Endothelial cell of umbilical vein (primary cell): ENCODE data around the gene MRPL4. TPM values are rescaled to one million over a fixed set of nuclear protein-coding genes. Genes with fewer than 3 reads are reported as not detected.
"Not testable (repeated sequence)": the region's sequence is repeated elsewhere in the genome, so short reads cannot be mapped to it uniquely, and the experiment has no call there.

Source experiments
- BruUV-seq: library from RNA; stranded (reverse); fragments of 400-500 nt; replicated peaks from 2 replicates; lab custom pipeline; 2021; lab: Mats Ljungman, UMichigan
- CTCF ChIA-PET: fragments of 300-600, 350-600 bp; sonication (Branson Sonifier 250); formaldehyde crosslinking; loops from one replicate; lab custom pipeline; 2021; ENCODE audit warnings: antibody characterized with exemption, inconsistent platforms; lab: Charles Lee
- POLR2A ChIA-PET: fragments of 300-600, 350-600 bp; sonication (Branson Sonifier 250); formaldehyde crosslinking; loops from one replicate; lab custom pipeline; 2021; ENCODE audit warnings: antibody characterized with exemption, inconsistent platforms; lab: Charles Lee
- DNase-seq: peaks from one replicate; pipeline ENCODE4 v3.0.0-alpha.2; 2011; ENCODE audit warnings: low read depth, low spot score
- FAIRE-seq: peaks from 2 replicates; lab custom pipeline; 2011; peaks lifted over from hg19 to GRCh38; lab: Jason Lieb, UNC
- H2AFZ ChIP-seq: 2 replicates; pipeline ENCODE4 v1.6.0; 2012; ENCODE audit warnings: low read depth, low read length, control low read depth, inconsistent platforms
- H3K27ac ChIP-seq: 2 replicates; pipeline ENCODE4 v1.5.1; 2011; ENCODE audit warnings: low read depth, mild to moderate bottlenecking, control low read depth, low read length, moderate library complexity; ENCODE audit not compliant: insufficient read depth
- H3K27me3 ChIP-seq, 2 experiments: 2 replicates each; pipeline versions ENCODE4 v1.6.0 to v1.6.1; 2011; ENCODE audit warnings: low read length in 2 of 2, mixed read lengths in 1 of 2; ENCODE audit not compliant: control insufficient read depth in 2 of 2, insufficient read depth in 2 of 2
- H3K36me3 ChIP-seq, 2 experiments: 2 replicates in 1 of 2; 3 replicates in 1 of 2; pipeline ENCODE4 v1.5.1; 2011; ENCODE audit warnings: low read length in 2 of 2, mild to moderate bottlenecking in 1 of 2, moderate library complexity in 1 of 2; ENCODE audit not compliant: control insufficient read depth in 2 of 2, insufficient read depth in 2 of 2; ENCODE audit errors: extremely low read depth in 1 of 2
- H3K4me1 ChIP-seq: 3 replicates; pipeline ENCODE4 v1.5.1; 2011; ENCODE audit warnings: mild to moderate bottlenecking, low read length; ENCODE audit not compliant: control insufficient read depth, insufficient read depth; ENCODE audit errors: extremely low read depth
- H3K4me2 ChIP-seq: 2 replicates; pipeline ENCODE4 v1.6.1; 2011; ENCODE audit warnings: low read length, control low read depth, mixed read lengths; ENCODE audit not compliant: insufficient read depth
- H3K4me3 ChIP-seq, 3 experiments: fragments of 200-600 bp in 1 of 3; sonication (generic), shearing (Covaris generic) in 1 of 3; replicated peaks in 1 of 3; 2 replicates each; pipeline ENCODE4 v1.5.1; 2011 to 2016; ENCODE audit warnings: control low read depth in 3 of 3, low read length in 3 of 3, mild to moderate bottlenecking in 2 of 3, inconsistent platforms in 1 of 3, low read depth in 1 of 3, moderate library complexity in 1 of 3; ENCODE audit not compliant: insufficient read depth in 1 of 3
- H3K79me2 ChIP-seq: 2 replicates; pipeline ENCODE4 v1.6.0; 2012; ENCODE audit warnings: low read length, inconsistent platforms; ENCODE audit not compliant: control insufficient read depth, insufficient read depth
- H3K9ac ChIP-seq: replicated peaks from 2 replicates; pipeline ENCODE3; 2011; ENCODE audit warnings: low read length, control low read depth; ENCODE audit not compliant: insufficient read depth; ENCODE audit errors: extremely low read depth
- H3K9me1 ChIP-seq: replicated peaks from 3 replicates; pipeline ENCODE4 v1.6.0; 2011; ENCODE audit warnings: mild to moderate bottlenecking, low read length; ENCODE audit not compliant: control insufficient read depth, insufficient read depth; ENCODE audit errors: extremely low read depth
- H3K9me3 ChIP-seq: replicated peaks from 2 replicates; pipeline ENCODE4 v1.5.1; 2012; ENCODE audit warnings: low read length, inconsistent platforms; ENCODE audit not compliant: control insufficient read depth, insufficient read depth
- H4K20me1 ChIP-seq: replicated peaks from 2 replicates; pipeline ENCODE3; 2011; ENCODE audit warnings: mild to moderate bottlenecking, low read length; ENCODE audit not compliant: control insufficient read depth, insufficient read depth; ENCODE audit errors: extremely low read depth
- EZH2 ChIP-seq: IDR thresholded peaks from 2 replicates; pipeline ENCODE4 v1.6.1; 2012; ENCODE audit warnings: borderline replicate concordance, low read depth, mild to moderate bottlenecking, moderate library complexity, low read length, inconsistent platforms; ENCODE audit not compliant: severe bottlenecking
- FOS ChIP-seq: IDR thresholded peaks from 2 replicates; pipeline ENCODE4 v1.6.1; 2011; ENCODE audit warnings: mild to moderate bottlenecking, low read length, moderate library complexity, borderline replicate concordance; ENCODE audit not compliant: insufficient read depth
- GATA2 ChIP-seq: IDR thresholded peaks from 2 replicates; pipeline ENCODE4 v1.7.0; 2011; ENCODE audit warnings: low read depth, mild to moderate bottlenecking, moderate library complexity, mixed read lengths, low read length; ENCODE audit not compliant: insufficient read length, insufficient read depth
- JUN ChIP-seq: IDR thresholded peaks from 2 replicates; pipeline ENCODE4 v1.6.1; 2011; ENCODE audit warnings: borderline replicate concordance, low read depth; ENCODE audit not compliant: insufficient read length, insufficient read depth
- MYC ChIP-seq: IDR thresholded peaks from one replicate; pipeline ENCODE4 v1.6.1; 2011; ENCODE audit warnings: mild to moderate bottlenecking, low read depth, low read length
- POLR2A ChIP-seq: IDR thresholded peaks from 2 replicates; pipeline ENCODE4 v1.6.1; 2012; ENCODE audit warnings: low read depth, mild to moderate bottlenecking, control low read depth, low read length
- POLR2AphosphoS5 ChIP-seq: IDR thresholded peaks from 2 replicates; pipeline ENCODE4 v1.6.1; 2012; ENCODE audit warnings: low read depth, mild to moderate bottlenecking, control low read depth, low read length, moderate library complexity; ENCODE audit not compliant: insufficient read depth
- dilution Hi-C: fragments of 300-500 bp; cut with MboI; formaldehyde crosslinking; loops from one replicate; pipeline ENCODE4 v1.15.0; 2019; ENCODE audit warnings: low sequenced_read_pairs; ENCODE audit not compliant: extremely low pct_ligation_motif_present
- intact Hi-C: fragments of 100-400 bp; cut with micrococcal nuclease; formaldehyde crosslinking; loops from one replicate; pipeline ENCODE4 v1.10.0; 2022
- polyA plus RNA-seq, 4 experiments: library from polyadenylated mRNA; depleted of rRNA in 3 of 4; stranded (reverse) in 3 of 4; unstranded in 1 of 4; fragments of >200 nt; gene quantifications; 2 replicates each; pipeline versions ENCODE4 v1.2.1 to v1.2.3, GENCODE V29; 2011 to 2012; ENCODE audit warnings: missing spikeins in 1 of 4
- total RNA-seq: library from RNA; stranded (reverse); gene quantifications from 2 replicates; pipeline ENCODE4 v1.2.3, GENCODE V29; 2021
- TF ChIP-seq, protein P1 (sequence below), 2 donors: IDR thresholded peaks; 1 replicate in 1 of 2; 2 replicates in 1 of 2; pipeline ENCODE4 v1.5.1; 2011; ENCODE audit warnings: low read length in 2 of 2, mild to moderate bottlenecking in 2 of 2, moderate library complexity in 2 of 2, control low read depth in 1 of 2, inconsistent platforms in 1 of 2, low read depth in 1 of 2; ENCODE audit not compliant: insufficient read depth in 1 of 2; ENCODE audit errors: extremely low read depth in 1 of 2
- TF ChIP-seq, protein P2 (sequence below): IDR thresholded peaks from 2 replicates; pipeline ENCODE4 v1.6.1; 2011; ENCODE audit not compliant: insufficient read depth, insufficient read length

The MRPL4 gene
- total and polyA plus RNA-seq, 2 donors (not counting 3 experiments of a cell fraction or from before 2014, with no cell fraction given) = 70.4 to 118 TPM

DNA sequence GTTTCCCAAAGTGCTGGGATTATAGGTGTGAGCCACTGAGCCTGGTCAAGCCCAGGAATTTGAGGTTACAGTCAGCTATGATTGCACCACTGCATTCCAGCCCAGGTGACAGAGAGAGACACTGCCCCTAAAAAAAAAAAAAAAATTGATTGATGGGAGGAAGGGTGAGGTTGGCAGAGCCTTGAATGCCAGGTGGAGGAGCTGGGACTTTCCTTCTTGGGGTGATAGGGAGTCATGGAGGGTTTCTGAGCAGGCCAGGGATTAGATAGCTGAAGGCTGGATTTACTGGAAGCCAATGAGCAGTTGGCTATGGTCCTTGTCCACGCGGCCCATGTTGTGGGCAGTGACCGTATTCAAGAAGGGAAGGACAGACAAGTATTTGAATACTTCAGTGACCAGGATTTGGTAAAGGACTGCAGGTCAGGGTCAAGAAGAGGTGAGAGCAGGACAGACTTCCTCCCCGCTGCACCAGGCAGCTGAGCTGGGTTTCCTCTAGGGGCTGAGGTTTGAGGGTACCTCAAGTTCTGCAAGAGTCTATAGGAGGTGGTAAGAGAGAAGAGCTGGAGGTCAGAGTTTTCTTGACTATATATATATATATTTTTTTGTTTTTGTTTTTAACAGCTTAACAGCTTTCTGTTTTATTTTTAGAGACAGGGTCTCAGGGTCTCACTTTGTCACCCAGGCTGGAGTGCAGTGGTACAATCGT is 27.9 kb downstream of the MRPL4 start:
- Histone ChIP-seq H3K36me3 (peaks cover 0 to 4% of the 10 kb centered on the region in 2 experiments), H3K27me3 (no peaks in the 10 kb centered on the region), H3K4me1 (no peaks in the 10 kb centered on the region), H3K9me1 (no peaks in the 10 kb centered on the region), H3K79me2 (no peaks in the 10 kb centered on the region), H3K4me2 (no peak overlapping the region), H4K20me1 (no peaks in the 10 kb centered on the region), H3K9me3 (no peaks in the 10 kb centered on the region), H3K9ac (no peak overlapping the region), H3K27ac (no peak overlapping the region), H2AFZ (no peak overlapping the region), H3K4me3 (no peak overlapping the region)
- dilution Hi-C loops (no loop called here), intact Hi-C loops (no loop called here)
- FAIRE-seq (no peak), DNase-seq (no peak)
- ChIA-PET CTCF (interaction anchor here (0.8 to 3.7 kb wide), 7 partner anchors 9 to 111 kb away, joined by 3 to 12 read pairs (median 4); partner anchors contain the start of genes ICAM1 and ICAM5), POLR2A (interaction anchor here (0.6 kb wide), 1 partner anchor 46 kb away, joined by 3 read pairs; no protein-coding TSS in a partner anchor)
- no peak for TF ChIP-seq POLR2AphosphoS5
- TF ChIP-seq JUN = no peak
- no peak for TF ChIP-seq MYC
- TF ChIP-seq EZH2 = no peak
- no peak for TF ChIP-seq POLR2A
- TF ChIP-seq, protein P1, sequence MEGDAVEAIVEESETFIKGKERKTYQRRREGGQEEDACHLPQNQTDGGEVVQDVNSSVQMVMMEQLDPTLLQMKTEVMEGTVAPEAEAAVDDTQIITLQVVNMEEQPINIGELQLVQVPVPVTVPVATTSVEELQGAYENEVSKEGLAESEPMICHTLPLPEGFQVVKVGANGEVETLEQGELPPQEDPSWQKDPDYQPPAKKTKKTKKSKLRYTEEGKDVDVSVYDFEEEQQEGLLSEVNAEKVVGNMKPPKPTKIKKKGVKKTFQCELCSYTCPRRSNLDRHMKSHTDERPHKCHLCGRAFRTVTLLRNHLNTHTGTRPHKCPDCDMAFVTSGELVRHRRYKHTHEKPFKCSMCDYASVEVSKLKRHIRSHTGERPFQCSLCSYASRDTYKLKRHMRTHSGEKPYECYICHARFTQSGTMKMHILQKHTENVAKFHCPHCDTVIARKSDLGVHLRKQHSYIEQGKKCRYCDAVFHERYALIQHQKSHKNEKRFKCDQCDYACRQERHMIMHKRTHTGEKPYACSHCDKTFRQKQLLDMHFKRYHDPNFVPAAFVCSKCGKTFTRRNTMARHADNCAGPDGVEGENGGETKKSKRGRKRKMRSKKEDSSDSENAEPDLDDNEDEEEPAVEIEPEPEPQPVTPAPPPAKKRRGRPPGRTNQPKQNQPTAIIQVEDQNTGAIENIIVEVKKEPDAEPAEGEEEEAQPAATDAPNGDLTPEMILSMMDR (IDR thresholded peaks at IDR 0.05; ENCODE audit: extremely low read depth in 1 of 2, insufficient read depth in 1 of 2, low read depth in 1 of 2, low read length in 2 of 2) = no peak
- TF ChIP-seq, protein P2, sequence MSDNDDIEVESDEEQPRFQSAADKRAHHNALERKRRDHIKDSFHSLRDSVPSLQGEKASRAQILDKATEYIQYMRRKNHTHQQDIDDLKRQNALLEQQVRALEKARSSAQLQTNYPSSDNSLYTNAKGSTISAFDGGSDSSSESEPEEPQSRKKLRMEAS = no peak
- no peak for TF ChIP-seq FOS
- no peak for TF ChIP-seq GATA2
- BruUV-seq = no TSS peak

DNA sequence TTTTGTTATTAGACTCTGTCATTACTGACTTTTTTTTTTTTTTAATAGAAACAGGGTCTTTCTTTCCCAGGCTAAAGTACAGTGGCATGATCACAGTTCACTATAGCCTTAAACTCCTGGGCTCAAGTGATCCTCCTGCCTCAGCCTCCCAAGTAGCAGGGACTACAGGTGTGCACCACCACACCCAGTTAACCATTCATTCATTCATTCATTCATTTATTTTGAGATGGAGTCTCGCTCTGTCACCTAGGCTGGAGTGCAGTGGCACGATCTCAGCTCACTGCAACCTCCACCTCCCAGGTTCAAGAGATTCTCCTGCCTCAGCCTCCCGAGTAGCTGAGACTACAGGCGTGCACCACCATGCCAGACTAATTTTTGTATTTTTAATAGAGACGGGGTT is 30.0 kb downstream of the MRPL4 start:
- H3K27me3 ChIP-seq, DNase-seq, H3K36me3 ChIP-seq, CTCF ChIA-PET, H3K4me2 ChIP-seq, H2AFZ ChIP-seq, H3K27ac ChIP-seq, H3K9me3 ChIP-seq, BruUV-seq, H3K79me2 ChIP-seq, dilution Hi-C loops, H3K4me3 ChIP-seq, FAIRE-seq, POLR2A ChIA-PET, H3K9me1 ChIP-seq, H3K9ac ChIP-seq, intact Hi-C loops, H3K4me1 ChIP-seq, H4K20me1 ChIP-seq: not testable (repeated sequence)
